Stimulated activated CD4-positive, alpha-beta T cell treated with anti-CD3 and anti-CD28 coated beads, Interleukin-1b, Interleukin-23, amount 100 ng/mL, for 24 hours (primary cell): ENCODE measurements around the gene RBSN.
A peak's percentile ranks its signal among the peaks of the same experiment; 100 is the strongest.
"Not testable (repeated sequence)": the region's sequence is repeated elsewhere in the genome, so short reads cannot be mapped to it uniquely, and the experiment has no call there.

Experiments
- DNase-seq, 4 experiments: peaks; one replicate each; pipeline ENCODE4 v3.0.0-alpha.2; 2020; ENCODE audit warnings: low read depth in 4 of 4, low spot score in 1 of 4

RBSN gene

GRCh38 chr3:15098503-15099363 is at the start of gene RBSN:
Gene RBSN (minus strand): TSS chr3:15099148. CDS start chr3:15096120, 3,028 bp downstream.
- peak; percentile 86 to 93 (median 91) for DNase-seq

DNA sequence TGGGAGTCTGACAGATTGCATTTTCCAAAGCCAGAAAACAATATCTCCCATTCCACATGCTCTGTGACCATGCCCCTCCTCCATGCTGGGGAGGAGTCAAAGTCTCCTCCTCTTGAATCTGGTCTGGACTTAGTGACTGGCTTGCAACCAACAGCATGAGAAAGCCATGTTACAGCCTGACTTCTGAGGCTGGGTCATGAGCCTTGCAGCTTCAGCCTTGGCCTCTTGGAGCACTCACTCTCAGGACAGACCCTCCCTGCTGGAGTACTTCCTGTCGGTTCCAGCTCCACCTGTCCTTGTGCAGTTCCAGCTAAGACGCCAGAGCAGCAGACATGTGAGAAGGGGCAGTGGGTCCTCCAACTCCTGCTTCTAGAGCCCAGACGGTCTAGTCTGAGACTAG is 49.7 kb upstream of the RBSN start:
- DNase-seq, result no peak

DNA sequence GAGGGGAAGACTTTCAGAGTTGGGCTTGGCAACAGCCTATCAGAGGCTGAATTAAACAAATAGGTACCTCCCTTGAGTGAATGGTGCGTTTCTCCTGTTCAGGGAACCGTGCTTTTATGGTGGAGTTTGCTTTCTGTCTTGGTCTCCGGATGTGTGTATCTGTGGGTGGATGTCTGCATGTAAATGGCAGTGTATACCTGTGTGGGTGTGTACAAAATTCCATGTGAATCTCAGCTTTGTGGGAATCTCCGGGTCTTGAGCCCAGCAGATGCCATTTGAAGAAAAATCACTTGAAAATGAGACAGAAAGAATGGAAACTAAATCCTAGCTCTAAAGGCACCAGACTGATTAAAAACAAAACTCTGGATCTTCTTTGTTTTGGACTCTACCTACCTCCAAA is 37.9 kb upstream of the RBSN start:
- not testable (repeated sequence) for DNase-seq

GRCh38 chr3:15134968-15135367 is 36.0 kb upstream of the RBSN start:
- not testable (repeated sequence) for DNase-seq

- DNase-seq, result not testable (repeated sequence)
These were observed 29.5 kb upstream of the RBSN start for GRCh38 chr3:15128403-15128802.

DNA sequence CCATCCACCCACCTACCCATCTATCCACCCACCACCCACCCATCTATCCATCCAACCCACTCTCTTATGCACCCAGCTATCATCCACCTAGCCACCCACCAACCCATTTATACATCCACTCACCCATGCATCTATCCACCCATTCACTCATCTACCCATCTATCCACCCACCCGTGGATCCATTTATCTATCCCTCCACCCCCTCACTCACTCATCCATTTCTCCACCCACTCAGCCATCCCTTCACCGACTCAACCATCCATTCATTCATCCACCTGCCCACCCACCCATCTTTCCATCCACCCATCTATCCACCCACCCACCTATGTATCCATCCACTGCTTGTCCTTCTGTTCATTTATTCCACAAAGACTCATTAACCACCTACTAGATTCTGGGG is 28.0 kb upstream of the RBSN start:
- not testable (repeated sequence) for DNase-seq

- no peak for DNase-seq
These were observed 23.4 kb upstream of the RBSN start for GRCh38 chr3:15122398-15122797.

DNA sequence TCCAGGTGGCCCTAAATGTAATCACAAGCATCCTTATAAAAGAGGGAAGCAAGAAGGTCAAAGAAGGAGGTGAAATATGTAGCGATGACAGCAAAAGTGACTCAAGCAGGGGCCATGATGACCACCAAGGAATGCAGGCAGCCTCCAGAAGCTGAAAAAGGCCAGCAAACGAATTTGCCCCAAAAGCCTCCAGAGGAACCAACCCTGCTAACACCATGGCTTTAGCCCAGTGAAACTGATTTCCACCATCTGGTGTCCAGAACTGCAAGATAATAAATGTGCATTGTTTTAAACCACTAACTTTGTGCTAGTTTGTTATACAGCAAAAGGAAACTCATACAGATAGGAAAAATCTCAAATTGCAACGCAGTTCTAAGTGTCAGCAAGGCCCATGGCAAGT is 23.0 kb upstream of the RBSN start:
- no peak for DNase-seq

DNA sequence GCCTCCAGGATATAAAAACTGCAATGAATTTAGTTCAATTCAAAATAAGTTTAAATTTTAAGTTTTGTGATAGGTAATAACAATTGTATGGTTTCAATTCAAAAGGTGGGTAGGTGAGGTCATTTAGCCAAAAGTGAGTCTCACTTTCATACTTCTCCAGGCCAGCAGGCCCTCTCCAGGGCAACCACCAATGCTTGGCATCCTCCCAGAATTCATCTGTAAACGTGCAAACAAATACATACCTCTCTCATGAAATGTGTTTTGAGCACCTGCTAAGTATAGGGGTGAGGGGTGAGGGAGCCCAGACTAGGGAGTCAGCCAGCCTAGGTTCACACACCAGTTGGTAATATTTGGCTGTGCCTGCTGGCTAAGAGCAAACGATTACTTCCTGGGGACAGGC is 22.0 kb upstream of the RBSN start:
- DNase-seq, result no peak

DNA sequence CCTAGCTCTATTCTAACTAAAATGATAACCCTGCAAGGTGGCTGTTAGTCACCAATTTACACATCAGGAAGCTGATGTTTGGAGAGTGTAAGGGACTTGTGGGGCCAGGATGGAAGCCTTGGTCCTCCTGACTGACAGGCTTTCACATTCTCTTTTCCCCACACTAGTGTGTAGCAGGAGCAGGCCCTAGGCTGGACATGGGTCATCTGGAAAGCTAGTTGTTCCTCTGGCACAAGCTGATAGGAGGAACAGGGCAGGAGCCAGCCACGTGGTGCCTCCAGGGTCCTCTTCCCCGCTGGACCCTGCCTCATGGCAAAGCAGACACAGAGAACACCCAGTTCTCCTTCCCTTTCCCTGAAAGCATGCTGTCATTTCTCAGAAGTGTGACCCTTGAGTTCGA is 18.1 kb upstream of the RBSN start:
- no peak for DNase-seq

- DNase-seq, result no peak
These were observed 17.2 kb upstream of the RBSN start for GRCh38 chr3:15116032-15116669.

DNA sequence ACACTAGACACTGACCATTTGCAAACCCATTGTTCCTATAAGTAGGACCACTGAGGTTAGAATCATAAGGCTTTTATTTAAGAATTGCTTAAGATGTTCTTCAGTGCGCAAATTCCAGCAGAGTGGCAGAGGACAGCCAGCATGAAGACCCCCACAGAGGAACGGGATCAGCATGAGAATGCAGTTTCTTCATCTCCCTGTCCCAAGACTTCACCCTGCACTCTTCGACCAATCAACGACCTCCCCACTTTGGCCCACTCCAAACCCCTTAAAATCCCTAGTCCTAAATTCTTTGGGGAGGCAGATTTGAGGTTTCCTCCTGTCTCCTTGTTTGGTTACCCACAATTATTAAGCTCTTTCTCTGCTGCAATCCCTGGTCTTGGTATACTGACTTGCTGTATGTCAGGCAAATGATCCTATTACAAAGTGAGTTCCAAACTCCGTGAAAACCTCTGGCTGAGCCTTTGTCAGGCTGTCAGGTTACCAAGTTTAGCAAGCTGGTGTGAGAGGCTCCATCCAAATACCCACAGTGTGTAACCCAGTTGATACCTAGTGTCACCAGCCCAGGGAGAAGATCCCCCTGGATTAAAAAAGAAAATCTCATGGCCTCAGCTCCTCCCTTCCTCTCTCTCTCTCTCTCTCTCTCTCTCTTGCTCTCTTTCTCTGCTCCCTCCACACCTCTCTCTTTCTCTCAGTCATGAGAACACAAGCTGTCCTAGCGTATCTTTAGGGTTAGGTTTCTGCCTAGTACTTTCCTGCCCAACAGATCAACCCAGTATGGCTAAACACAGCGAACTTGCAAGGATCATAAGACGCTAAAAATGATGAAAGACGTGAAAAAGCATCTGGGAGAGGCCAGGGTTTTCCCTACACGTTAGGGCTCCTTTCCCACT is 15.8 kb upstream of the RBSN start:
- DNase-seq, result no peak

DNA sequence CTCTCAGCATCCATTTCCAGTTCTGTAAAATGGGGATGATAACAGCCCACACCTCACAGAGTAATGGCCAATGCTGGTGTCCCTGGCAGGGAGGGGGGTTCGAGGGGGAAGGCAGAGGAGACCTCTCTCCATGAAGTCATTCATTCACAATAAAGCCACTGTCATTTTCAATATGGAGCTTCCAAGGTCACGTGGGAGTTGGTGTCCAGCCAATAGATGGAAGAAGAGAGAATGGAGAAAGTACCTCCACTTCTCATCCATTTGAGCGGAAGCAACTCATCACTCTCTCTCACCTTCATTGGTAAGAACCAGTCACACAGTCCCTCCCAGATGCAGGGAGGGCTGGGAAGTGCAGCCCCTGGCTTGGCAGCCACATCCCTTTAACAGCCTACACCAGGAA is 14.9 kb upstream of the RBSN start:
- no peak for DNase-seq

GRCh38 chr3:15113471-15113870 is 14.5 kb upstream of the RBSN start:
- no peak for DNase-seq

DNA sequence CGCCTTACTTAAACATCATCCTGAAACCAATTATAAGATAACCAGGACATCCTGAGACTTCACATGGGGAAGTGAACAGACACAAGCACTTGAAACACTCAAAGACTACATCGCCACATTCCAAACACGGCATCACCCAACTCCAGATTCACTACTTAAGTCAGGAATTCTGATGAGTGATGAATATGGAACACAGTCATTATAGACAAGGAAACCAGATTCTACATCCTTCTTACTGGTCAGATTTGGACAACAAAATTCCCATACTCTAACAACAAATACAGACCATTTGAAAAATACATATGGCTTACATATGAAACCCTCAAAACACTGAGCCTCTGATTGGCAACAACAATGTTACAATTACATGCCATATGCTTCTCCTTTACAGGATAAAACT is 13.1 kb upstream of the RBSN start:
- no peak for DNase-seq

DNA sequence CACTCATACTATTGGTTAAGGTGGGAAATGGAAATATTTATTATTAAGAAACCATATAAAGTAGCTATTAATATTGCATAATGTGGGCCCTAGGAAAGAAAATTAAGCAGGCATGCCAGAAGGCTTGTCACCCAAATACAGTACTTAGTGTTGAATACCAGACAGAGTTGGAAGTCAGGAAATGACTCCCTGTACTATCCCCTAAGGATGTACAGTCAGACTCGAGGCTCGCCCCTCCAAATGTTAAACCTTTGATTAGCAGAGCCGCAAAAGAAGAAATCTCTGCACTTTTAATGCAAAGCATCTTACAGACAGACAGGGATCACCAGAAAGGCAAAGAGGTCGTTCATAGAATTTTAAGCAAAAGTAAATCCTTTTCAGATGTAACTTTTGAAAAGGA is 11.3 kb upstream of the RBSN start:
- no peak for DNase-seq

GRCh38 chr3:15108869-15109268 is 9.9 kb upstream of the RBSN start:
- no peak for DNase-seq

DNA sequence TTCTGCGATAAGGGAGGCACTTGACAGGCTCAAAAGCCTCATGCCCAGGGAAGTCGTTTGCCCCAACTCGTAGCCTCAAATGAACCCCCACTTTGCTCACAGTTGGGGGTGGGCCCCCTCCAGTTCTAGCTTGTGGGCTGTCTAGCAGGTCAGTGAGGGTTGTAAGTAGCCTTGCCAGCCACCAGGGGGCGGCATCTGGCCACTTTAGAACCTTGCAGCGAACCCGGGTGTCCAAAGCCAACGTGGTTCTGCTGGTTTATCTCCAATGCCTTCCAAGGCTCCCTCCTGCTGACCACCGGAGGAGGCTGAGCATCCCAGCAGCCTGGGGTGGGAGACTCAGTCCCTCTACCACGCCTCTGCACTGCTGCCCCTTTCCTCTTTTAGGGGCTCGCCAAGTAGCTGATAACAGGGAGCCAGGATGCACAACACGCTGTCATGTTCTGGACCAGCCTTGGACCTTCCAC is 9.2 kb upstream of the RBSN start:
- DNase-seq, result peak; percentile 46 to 71 (median 60)

DNA sequence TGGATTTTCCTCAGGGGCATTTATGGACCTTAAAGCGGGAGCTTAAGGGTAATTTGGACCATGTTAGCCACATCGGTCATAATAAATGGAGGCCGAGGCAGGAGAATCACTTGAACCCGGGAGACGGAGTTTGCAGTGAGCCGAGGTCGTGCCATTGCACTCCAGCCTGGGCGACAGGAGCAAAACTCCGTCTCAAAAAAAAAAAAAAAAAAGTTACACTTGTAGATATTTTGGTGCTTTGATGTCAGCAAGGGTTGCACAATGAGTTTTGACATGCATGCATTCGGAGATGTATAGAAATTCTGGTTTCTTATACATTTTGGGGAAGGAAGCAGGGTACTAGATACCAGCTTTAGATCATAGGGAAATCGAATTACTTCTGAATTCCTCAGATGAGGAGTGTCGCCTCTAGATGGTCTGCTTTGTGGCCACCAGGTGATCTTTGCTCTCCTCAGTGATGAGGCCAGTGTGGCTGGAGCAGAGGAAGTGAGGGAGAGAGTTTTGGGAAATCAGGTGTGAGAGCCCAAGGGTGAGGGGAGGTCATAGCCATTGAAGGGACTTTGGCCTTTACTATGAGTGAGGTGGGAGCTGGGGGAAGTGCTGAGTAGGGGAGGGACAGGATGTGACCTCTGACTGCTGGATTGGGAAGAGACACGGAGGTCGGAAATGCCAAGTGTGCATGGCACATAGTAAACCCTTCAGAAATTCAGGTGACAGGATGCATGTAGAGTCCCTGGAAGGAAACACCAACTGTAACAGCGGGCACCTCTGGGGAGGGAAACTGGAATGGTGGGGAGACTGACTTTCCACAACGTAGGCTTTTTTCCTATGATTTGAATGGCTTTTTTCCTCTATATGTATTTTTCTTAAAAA is 8.4 kb upstream of the RBSN start:
- no peak for DNase-seq

DNA sequence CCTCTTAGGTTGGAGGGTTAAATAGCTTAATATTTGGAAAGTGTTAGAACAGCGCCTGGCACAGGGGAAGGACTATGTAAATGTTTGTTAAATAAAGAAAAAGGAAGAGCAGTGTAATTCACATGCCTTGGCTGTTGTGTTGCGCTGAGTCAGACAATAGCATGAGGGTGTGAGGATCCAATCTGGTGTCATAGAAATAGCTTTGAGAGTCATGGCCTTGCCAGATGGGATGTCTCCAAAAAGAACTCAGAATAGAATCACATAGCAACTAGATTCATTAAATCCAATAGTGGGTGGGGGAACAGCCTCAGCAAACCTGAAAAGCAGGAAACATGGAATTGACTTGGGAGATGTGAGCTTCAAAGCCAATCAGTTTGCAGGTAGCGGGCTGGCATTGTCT is 3.9 kb upstream of the RBSN start:
- no peak for DNase-seq

DNA sequence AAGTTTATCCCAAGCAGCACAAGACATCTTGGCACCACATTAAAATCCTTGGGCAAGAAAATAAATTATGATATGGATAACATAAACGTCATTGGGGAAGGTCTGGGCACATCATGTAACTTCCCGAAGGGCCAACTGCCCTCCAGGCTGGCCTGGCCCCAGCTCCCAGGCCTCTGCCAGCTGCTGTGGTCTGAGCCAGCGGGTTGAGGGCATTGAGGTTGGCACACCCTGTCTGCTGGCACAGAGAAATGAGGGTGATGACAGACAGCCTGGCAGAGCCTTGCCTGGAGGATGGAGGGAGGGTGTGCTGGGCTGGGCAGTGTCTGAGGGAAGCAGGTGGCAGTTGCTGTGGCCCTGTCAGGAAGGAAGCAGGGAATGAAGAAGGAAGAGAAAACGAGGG is 3.3 kb upstream of the RBSN start:
- DNase-seq, result no peak
